Stomach (tissue), 9 donors: ENCODE data around the gene UPK3A. TPM values are rescaled to one million over a fixed set of nuclear protein-coding genes. Genes with fewer than 3 reads are reported as not detected.

Experiments
- DNase-seq, 2 donors: peaks; one replicate each; pipeline versions ENCODE4 v3.0.0 to v3.0.0-alpha.2; 2013 to 2019
- H3K27ac ChIP-seq, 5 donors: fragments of 200-600 bp in 4 of 5; sonication (generic) in 4 of 5; one replicate each; pipeline ENCODE4 v1.5.1; 2013 to 2019; ENCODE audit warnings: mild to moderate bottlenecking in 1 of 5, moderate library complexity in 1 of 5
- H3K27me3 ChIP-seq, 3 donors: fragments of 200-600 bp; sonication (generic); one replicate each; pipeline ENCODE4 v1.5.1; 2017 to 2019; ENCODE audit warnings: mixed run types in 1 of 3
- H3K36me3 ChIP-seq, 4 donors: fragments of 200-600 bp; sonication (generic); 1 replicate in 3 of 4; 2 replicates in 1 of 4; pipeline ENCODE4 v1.5.1; 2016 to 2019
- H3K4me1 ChIP-seq, 4 donors: fragments of 200-600 bp; sonication (generic); one replicate each; pipeline ENCODE4 v1.5.1; 2016 to 2019
- H3K4me3 ChIP-seq, 4 donors: fragments of 200-600 bp; sonication (generic) in 3 of 4; one replicate each; pipeline ENCODE4 v1.5.1; 2016 to 2019; ENCODE audit warnings: mild to moderate bottlenecking in 1 of 4
- H3K9me3 ChIP-seq, 4 donors: fragments of 200-600 bp; sonication (generic); one replicate each; pipeline ENCODE4 v1.5.1; 2016 to 2019
- EP300 ChIP-seq: sonication (generic); formaldehyde crosslinking; IDR thresholded peaks from one replicate; pipeline ENCODE4 v1.6.1; 2017; ENCODE audit warnings: antibody characterized with exemption
- POLR2A ChIP-seq, 4 donors: fragments of 450-650 bp; IDR thresholded peaks; one replicate each; pipeline ENCODE4 v1.6.1; 2016; ENCODE audit warnings: antibody characterized with exemption in 4 of 4, control low read depth in 2 of 4, mild to moderate bottlenecking in 1 of 4, moderate library complexity in 1 of 4
- POLR2AphosphoS5 ChIP-seq, 3 donors: sonication (generic); formaldehyde crosslinking; IDR thresholded peaks; one replicate each; pipeline ENCODE4 v1.6.1; 2016; ENCODE audit warnings: antibody characterized with exemption in 3 of 3
- WGBS, 5 donors: extraction: QIAGEN DNeasy Blood & Tissue Kit in 3 of 5; methylation state at CpG; one replicate each; pipeline versions ENCODE4 v1.1.5 to v1.1.7; 2013 to 2018; 5-methylcytosine and 5-hydroxymethylcytosine counted together
- intact Hi-C: fragments of 100-400 bp; cut with DNase I; formaldehyde crosslinking; loops from one replicate; pipeline ENCODE4 v1.15.1; 2023; ENCODE audit warnings: low total_unique reads
- polyA plus RNA-seq, 3 donors: library from polyadenylated mRNA; stranded (reverse); fragments of 200-250 nt; gene quantifications; one replicate each; pipeline ENCODE4 v1.2.3, GENCODE V29; 2013
- total RNA-seq, 5 donors: library from RNA; depleted of rRNA; stranded (reverse); fragments of >200 nt; gene quantifications; one replicate each; pipeline versions ENCODE4 v1.1.0 to v1.2.3, GENCODE V29; 2014 to 2016
- TF ChIP-seq, protein P1 (sequence below), 7 experiments: fragments of 450-650 bp in 4 of 7; fragments of 200-600 bp in 3 of 7; sonication (generic) in 3 of 7; IDR thresholded peaks; one replicate each; pipeline ENCODE4 v1.5.1; 2016 to 2019; ENCODE audit warnings: antibody characterized with exemption in 7 of 7, control low read depth in 2 of 7, mild to moderate bottlenecking in 1 of 7
- donor health status: healthy with polysubstance abuse.
- donor health status: Bipolar disorder and iron deficiency.
- donor health status: healthy.

UPK3A gene
- total and polyA plus RNA-seq, 8 donors = 0.10 to 1.3 (median 0.76) TPM; not detected in 5

GRCh38 chr22:45303181-45303580 lies 18.4 kb downstream of the UPK3A start:
- no peaks in the 10 kb centered on the region for H3K9me3 ChIP-seq
- intact Hi-C loops = no loop called here
- H3K4me3 ChIP-seq = no peak overlapping the region
- DNase-seq = no peak
- no peaks in the 10 kb centered on the region for H3K4me1 ChIP-seq
- no peaks in the 10 kb centered on the region for H3K36me3 ChIP-seq
- H3K27ac ChIP-seq = no peak overlapping the region
- H3K27me3 ChIP-seq = no peaks in the 10 kb centered on the region
- TF ChIP-seq, protein P1, sequence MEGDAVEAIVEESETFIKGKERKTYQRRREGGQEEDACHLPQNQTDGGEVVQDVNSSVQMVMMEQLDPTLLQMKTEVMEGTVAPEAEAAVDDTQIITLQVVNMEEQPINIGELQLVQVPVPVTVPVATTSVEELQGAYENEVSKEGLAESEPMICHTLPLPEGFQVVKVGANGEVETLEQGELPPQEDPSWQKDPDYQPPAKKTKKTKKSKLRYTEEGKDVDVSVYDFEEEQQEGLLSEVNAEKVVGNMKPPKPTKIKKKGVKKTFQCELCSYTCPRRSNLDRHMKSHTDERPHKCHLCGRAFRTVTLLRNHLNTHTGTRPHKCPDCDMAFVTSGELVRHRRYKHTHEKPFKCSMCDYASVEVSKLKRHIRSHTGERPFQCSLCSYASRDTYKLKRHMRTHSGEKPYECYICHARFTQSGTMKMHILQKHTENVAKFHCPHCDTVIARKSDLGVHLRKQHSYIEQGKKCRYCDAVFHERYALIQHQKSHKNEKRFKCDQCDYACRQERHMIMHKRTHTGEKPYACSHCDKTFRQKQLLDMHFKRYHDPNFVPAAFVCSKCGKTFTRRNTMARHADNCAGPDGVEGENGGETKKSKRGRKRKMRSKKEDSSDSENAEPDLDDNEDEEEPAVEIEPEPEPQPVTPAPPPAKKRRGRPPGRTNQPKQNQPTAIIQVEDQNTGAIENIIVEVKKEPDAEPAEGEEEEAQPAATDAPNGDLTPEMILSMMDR (IDR thresholded peaks at IDR 0.05) = no peak
- no peak for TF ChIP-seq POLR2A (IDR thresholded peaks at IDR 0.05)
- TF ChIP-seq POLR2AphosphoS5 (IDR thresholded peaks at IDR 0.05) = no peak
- no peak for TF ChIP-seq EP300
- WGBS, 5 donors = 66 to 76% (median 72%) methylated on average over 7 of the region's 7 CpGs

DNA sequence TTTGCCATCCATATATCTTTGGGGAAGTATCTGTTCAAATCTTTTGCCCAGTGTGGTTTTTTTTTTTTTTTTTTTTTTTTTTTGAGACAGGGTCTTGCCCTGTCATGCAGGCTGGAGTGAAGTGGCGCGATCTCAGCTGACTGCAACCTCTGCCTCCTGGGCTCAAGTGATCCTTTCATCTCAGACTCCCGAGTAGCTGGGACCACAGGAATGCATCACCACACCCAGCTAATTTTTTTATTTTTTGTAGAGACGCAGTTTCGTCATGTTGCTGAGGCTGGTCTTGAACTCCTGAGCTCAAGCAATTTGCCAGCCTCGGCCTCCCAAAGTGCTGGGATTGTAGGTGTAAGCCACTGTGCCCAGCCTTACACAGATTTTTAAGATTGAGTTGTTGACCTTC lies 20.2 kb downstream of the UPK3A start:
- Histone ChIP-seq H3K27ac (no peak overlapping the region), H3K4me1 (peaks cover 6 to 9% (median 9%) of the 10 kb centered on the region in 4 donors), H3K9me3 (no peaks in the 10 kb centered on the region), H3K27me3 (no peaks in the 10 kb centered on the region), H3K36me3 (no peaks in the 10 kb centered on the region), H3K4me3 (no peak overlapping the region)
- intact Hi-C loops = no loop called here
- WGBS, 5 donors = 78 to 90% (median 82%) methylated on average over 6 of the region's 6 CpGs
- TF ChIP-seq, protein P1 (IDR thresholded peaks at IDR 0.05) = no peak
- TF ChIP-seq EP300 = no peak
- no peak for TF ChIP-seq POLR2AphosphoS5 (IDR thresholded peaks at IDR 0.05)
- no peak for TF ChIP-seq POLR2A (IDR thresholded peaks at IDR 0.05)
- no peak for DNase-seq

DNA sequence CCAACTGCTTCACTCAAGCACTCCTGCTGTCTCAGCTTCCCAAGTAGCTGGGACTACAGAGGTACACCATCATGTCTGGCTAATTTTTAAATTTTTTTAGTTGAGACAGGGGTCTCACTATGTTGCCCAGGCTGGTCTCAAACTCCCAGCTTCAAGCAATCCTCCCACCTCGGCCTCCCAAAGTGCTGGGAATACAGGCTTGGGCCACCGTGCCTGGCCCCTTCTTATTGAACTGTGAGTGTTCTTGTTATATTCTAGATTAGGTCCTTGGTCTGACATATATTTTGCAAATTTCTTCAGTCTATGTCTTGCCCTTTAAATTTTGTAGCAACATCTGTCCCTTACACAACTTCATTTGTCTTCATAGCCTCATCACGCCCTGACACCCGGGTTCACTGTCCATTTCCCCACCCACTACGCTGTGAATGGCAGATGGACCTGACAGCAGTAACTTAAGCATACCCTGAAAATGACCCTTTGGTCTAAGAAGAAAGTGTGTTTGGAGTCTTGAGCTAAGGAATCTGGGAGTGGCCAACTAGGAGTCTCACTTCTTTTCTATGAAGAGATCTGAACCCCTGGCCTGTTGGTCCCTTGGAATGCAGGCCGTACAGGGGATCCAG lies 20.8 kb downstream of the UPK3A start:
- no peak overlapping the region for H3K27ac ChIP-seq
- 71 to 80% (median 74%) methylated on average over 6 of the region's 6 CpGs for WGBS, 5 donors

GRCh38 chr22:45306139-45306538 lies 21.4 kb downstream of the UPK3A start:
- TF ChIP-seq POLR2A (IDR thresholded peaks at IDR 0.05) (no peak), EP300 (no peak), POLR2AphosphoS5 (IDR thresholded peaks at IDR 0.05) (no peak)
- TF ChIP-seq, protein P1 (IDR thresholded peaks at IDR 0.05) = no peak
- H3K27ac ChIP-seq = no peak overlapping the region
- no peaks in the 10 kb centered on the region for H3K36me3 ChIP-seq
- 89 to 95% (median 93%) methylated on average over 9 of the region's 9 CpGs for WGBS, 5 donors
- intact Hi-C loops = no loop called here
- no peak overlapping the region for H3K4me3 ChIP-seq
- H3K9me3 ChIP-seq = no peaks in the 10 kb centered on the region
- no peaks in the 10 kb centered on the region for H3K27me3 ChIP-seq
- peaks cover 13 to 20% (median 18%) of the 10 kb centered on the region in 4 donors for H3K4me1 ChIP-seq
- DNase-seq = no peak

More for the DNA sequence above, 20.8 kb downstream of the UPK3A start:
- TF ChIP-seq POLR2AphosphoS5 (IDR thresholded peaks at IDR 0.05) (no peak), EP300 (no peak), POLR2A (IDR thresholded peaks at IDR 0.05) (no peak)
- TF ChIP-seq, protein P1 (IDR thresholded peaks at IDR 0.05) = no peak
- H3K4me1 ChIP-seq = peaks cover 7 to 15% (median 12%) of the 10 kb centered on the region in 4 donors
- DNase-seq = no peak
- no peaks in the 10 kb centered on the region for H3K36me3 ChIP-seq
- intact Hi-C loops = no loop called here
- no peaks in the 10 kb centered on the region for H3K27me3 ChIP-seq
- no peaks in the 10 kb centered on the region for H3K9me3 ChIP-seq
- no peak overlapping the region for H3K4me3 ChIP-seq
